Caco-2 (cell line): ENCODE data around the gene FHOD3. TPM values are rescaled to one million over a fixed set of nuclear protein-coding genes. Genes with fewer than 3 reads are reported as not detected.

ENCODE experiments used
- BruUV-seq: library from RNA; stranded (reverse); fragments of 400-500 nt; replicated peaks from 2 replicates; lab custom pipeline; 2021; lab: Mats Ljungman, UMichigan
- CTCF ChIA-PET: fragments of 300-600 bp; sonication (Branson Sonifier 250); formaldehyde crosslinking; loops from one replicate; lab custom pipeline; 2022; ENCODE audit warnings: antibody characterized with exemption; lab: Charles Lee
- POLR2A ChIA-PET: fragments of 300-600 bp; sonication (Branson Sonifier 250); formaldehyde crosslinking; loops from one replicate; lab custom pipeline; 2022; ENCODE audit warnings: antibody characterized with exemption; lab: Charles Lee
- DNase-seq, 2 experiments: peaks; one replicate each; pipeline versions ENCODE4 v3.0.0 to v3.0.0-alpha.2; 2020 to 2022
- H3K27me3 ChIP-seq: replicated peaks from 2 replicates; pipeline ENCODE4 v1.6.0; 2011; ENCODE audit warnings: low read length; ENCODE audit not compliant: control insufficient read depth, insufficient read depth
- H3K36me3 ChIP-seq: 2 replicates; pipeline ENCODE4 v1.5.1; 2011; ENCODE audit warnings: low read length; ENCODE audit not compliant: control insufficient read depth, insufficient read depth
- H3K4me1 ChIP-seq: fragments of 250-450 bp; sonication (Bioruptor Pico); 2 replicates; pipeline ENCODE4 v1.5.1; 2020; ENCODE audit warnings: mild to moderate bottlenecking
- H3K4me3 ChIP-seq: 2 replicates; pipeline ENCODE4 v1.5.1; 2011; ENCODE audit warnings: low read depth, mild to moderate bottlenecking, control low read depth, low read length
- H3K9me3 ChIP-seq: fragments of 250-450 bp; sonication (Bioruptor Pico); 2 replicates; pipeline ENCODE4 v1.5.1; 2020; ENCODE audit warnings: mild to moderate bottlenecking, moderate library complexity
- H3K27ac Mint-ChIP-seq: one replicate; pipeline ENCODE4 v1.8.0; 2022; ENCODE audit warnings: mixed read lengths; ENCODE audit not compliant: unreplicated experiment
- H3K27me3 Mint-ChIP-seq: one replicate; pipeline ENCODE4 v1.8.0; 2022; ENCODE audit warnings: mixed read lengths; ENCODE audit not compliant: insufficient read depth, unreplicated experiment
- H3K36me3 Mint-ChIP-seq: one replicate; pipeline ENCODE4 v1.8.0; 2022; ENCODE audit warnings: mild to moderate bottlenecking, mixed read lengths; ENCODE audit not compliant: insufficient read depth, unreplicated experiment
- H3K4me1 Mint-ChIP-seq: one replicate; pipeline ENCODE4 v1.8.0; 2022; ENCODE audit warnings: low read depth, mixed read lengths; ENCODE audit not compliant: unreplicated experiment
- H3K4me3 Mint-ChIP-seq: one replicate; pipeline ENCODE4 v1.8.0; 2022; ENCODE audit warnings: mild to moderate bottlenecking, moderate library complexity, mixed read lengths; ENCODE audit not compliant: unreplicated experiment
- H3K9me3 Mint-ChIP-seq: one replicate; pipeline ENCODE4 v1.8.0; 2022; ENCODE audit warnings: mixed read lengths; ENCODE audit not compliant: unreplicated experiment
- intact Hi-C: fragments of 100-400 bp; cut with micrococcal nuclease; formaldehyde crosslinking; loops from one replicate; pipeline ENCODE4 v1.10.0; 2022; ENCODE audit not compliant: unreplicated experiment
- total RNA-seq: library from RNA; stranded (reverse); gene quantifications from 2 replicates; pipeline ENCODE4 v1.2.3, GENCODE V29; 2022
- TF ChIP-seq, protein P1 (sequence below), 2 experiments: fragments of 200-600 bp in 1 of 2; IDR thresholded peaks; 1 replicate in 1 of 2; 2 replicates in 1 of 2; pipeline versions ENCODE4 v1.5.1 to v1.8.0; 2011 to 2022; ENCODE audit warnings: antibody characterized with exemption in 1 of 2, control low read depth in 1 of 2, inconsistent platforms in 1 of 2, low read depth in 1 of 2, low read length in 1 of 2, mild to moderate bottlenecking in 1 of 2, moderate library complexity in 1 of 2; ENCODE audit not compliant: insufficient read depth in 1 of 2, severe bottlenecking in 1 of 2, unreplicated experiment in 1 of 2

Gene FHOD3
- total RNA-seq, 1 experiment from 2014 or later: not detected

DNA sequence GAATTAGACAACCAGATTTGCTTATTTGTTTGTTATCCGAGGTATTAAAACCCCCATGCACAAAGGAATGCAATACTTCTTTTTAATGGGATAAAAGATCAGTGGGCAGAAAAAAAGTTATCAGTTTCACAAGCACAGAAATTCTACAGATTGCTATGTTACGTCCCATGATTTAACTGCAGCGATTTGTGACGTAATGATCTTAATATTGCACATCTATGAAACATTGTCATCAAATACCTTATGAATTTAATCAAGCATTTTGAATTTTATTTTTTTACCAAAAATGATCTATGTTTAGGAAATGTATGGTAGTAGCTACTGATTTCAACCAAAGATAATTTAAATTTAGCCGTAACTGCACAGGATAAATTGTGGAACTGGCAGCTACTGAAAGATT is 138.9 kb downstream of the FHOD3 start:
- TF ChIP-seq, protein P1, sequence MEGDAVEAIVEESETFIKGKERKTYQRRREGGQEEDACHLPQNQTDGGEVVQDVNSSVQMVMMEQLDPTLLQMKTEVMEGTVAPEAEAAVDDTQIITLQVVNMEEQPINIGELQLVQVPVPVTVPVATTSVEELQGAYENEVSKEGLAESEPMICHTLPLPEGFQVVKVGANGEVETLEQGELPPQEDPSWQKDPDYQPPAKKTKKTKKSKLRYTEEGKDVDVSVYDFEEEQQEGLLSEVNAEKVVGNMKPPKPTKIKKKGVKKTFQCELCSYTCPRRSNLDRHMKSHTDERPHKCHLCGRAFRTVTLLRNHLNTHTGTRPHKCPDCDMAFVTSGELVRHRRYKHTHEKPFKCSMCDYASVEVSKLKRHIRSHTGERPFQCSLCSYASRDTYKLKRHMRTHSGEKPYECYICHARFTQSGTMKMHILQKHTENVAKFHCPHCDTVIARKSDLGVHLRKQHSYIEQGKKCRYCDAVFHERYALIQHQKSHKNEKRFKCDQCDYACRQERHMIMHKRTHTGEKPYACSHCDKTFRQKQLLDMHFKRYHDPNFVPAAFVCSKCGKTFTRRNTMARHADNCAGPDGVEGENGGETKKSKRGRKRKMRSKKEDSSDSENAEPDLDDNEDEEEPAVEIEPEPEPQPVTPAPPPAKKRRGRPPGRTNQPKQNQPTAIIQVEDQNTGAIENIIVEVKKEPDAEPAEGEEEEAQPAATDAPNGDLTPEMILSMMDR (IDR thresholded peaks at IDR 0.05; ENCODE audit: insufficient read depth in 1 of 2, low read depth in 1 of 2, low read length in 1 of 2, severe bottlenecking in 1 of 2, unreplicated experiment in 1 of 2): no peak
- intact Hi-C loops: no loop called here
- H3K4me1 Mint-ChIP-seq: no peaks in the 10 kb centered on the region
- H3K9me3 Mint-ChIP-seq: no peaks in the 10 kb centered on the region
- H3K27me3 Mint-ChIP-seq: peaks cover 3% of the 10 kb centered on the region
- ChIA-PET POLR2A (no interaction called here), CTCF (no interaction called here)
- H3K4me3 ChIP-seq: no peak overlapping the region
- H3K27ac Mint-ChIP-seq: no peak overlapping the region
- H3K4me1 ChIP-seq: no peaks in the 10 kb centered on the region
- no peaks in the 10 kb centered on the region for H3K36me3 Mint-ChIP-seq
- no peak overlapping the region for H3K4me3 Mint-ChIP-seq
- H3K9me3 ChIP-seq: no peaks in the 10 kb centered on the region
- H3K36me3 ChIP-seq: no peaks in the 10 kb centered on the region
- no TSS peak for BruUV-seq
- no peaks in the 10 kb centered on the region for H3K27me3 ChIP-seq
- DNase-seq: no peak

GRCh38 chr18:36440614-36441013 is 143.1 kb downstream of the FHOD3 start:
- H3K27me3 Mint-ChIP-seq: peaks cover 6% of the 10 kb centered on the region
- TF ChIP-seq, protein P1 (IDR thresholded peaks at IDR 0.05; ENCODE audit: insufficient read depth in 1 of 2, low read depth in 1 of 2, low read length in 1 of 2, severe bottlenecking in 1 of 2, unreplicated experiment in 1 of 2): no peak
- CTCF ChIA-PET: no interaction called here
- intact Hi-C loops: no loop called here
- no peak overlapping the region for H3K4me3 ChIP-seq
- no TSS peak for BruUV-seq
- no peaks in the 10 kb centered on the region for H3K4me1 ChIP-seq
- no peak overlapping the region for H3K4me3 Mint-ChIP-seq
- no peak overlapping the region for H3K27ac Mint-ChIP-seq
- H3K36me3 ChIP-seq: no peaks in the 10 kb centered on the region
- POLR2A ChIA-PET: no interaction called here
- H3K9me3 Mint-ChIP-seq: no peaks in the 10 kb centered on the region
- no peaks in the 10 kb centered on the region for H3K4me1 Mint-ChIP-seq
- no peak for DNase-seq
- no peaks in the 10 kb centered on the region for H3K9me3 ChIP-seq
- H3K27me3 ChIP-seq: no peaks in the 10 kb centered on the region
- no peaks in the 10 kb centered on the region for H3K36me3 Mint-ChIP-seq

DNA sequence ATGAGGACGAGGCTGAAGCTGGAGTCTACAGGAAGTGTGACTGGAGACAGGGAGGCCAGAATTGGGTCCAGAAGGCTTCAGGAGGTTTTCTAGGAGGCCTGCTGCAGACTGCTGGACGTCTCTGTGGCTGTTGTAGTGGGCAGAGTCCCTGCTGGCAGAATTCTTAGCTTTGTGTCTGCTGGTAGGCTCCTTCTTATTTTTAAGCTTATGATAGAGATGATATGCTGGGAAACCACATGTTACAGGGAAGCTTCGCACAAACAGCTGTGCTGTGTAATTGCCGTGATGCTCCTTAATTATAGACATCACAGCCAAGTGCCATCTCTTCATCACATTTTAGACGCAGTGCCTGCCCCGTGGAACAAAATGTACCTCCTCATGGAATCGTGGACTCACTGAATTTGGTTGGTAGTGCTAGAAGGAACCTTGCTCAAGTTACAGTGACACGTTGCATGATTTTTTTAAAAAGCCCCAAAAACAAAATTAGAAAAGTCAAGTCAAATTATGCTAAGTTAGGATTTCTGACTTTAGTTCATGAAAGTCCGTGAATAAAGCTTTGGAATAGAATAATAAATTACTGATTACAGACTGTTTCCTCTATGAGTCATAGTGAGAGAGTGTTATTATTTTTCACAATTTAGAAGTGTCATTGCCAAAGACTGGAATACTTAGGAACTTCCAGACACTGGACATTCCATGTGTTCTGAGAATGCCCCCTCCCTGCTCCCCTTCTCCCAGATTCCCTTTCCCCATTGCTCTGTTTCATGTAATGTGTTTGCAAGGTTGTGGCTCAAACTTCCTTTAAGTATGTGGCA is 144.1 kb downstream of the FHOD3 start:
- H3K27me3 Mint-ChIP-seq: peaks cover 6% of the 10 kb centered on the region
- no peaks in the 10 kb centered on the region for H3K36me3 Mint-ChIP-seq
- DNase-seq: no peak
- no peak overlapping the region for H3K4me3 Mint-ChIP-seq
- Histone ChIP-seq H3K27me3 (no peaks in the 10 kb centered on the region), H3K4me1 (no peaks in the 10 kb centered on the region), H3K9me3 (no peaks in the 10 kb centered on the region), H3K4me3 (no peak overlapping the region), H3K36me3 (no peaks in the 10 kb centered on the region)
- intact Hi-C loops: no loop called here
- CTCF ChIA-PET: no interaction called here
- POLR2A ChIA-PET: no interaction called here
- H3K9me3 Mint-ChIP-seq: no peaks in the 10 kb centered on the region
- H3K4me1 Mint-ChIP-seq: no peaks in the 10 kb centered on the region
- BruUV-seq: no TSS peak
- TF ChIP-seq, protein P1 (IDR thresholded peaks at IDR 0.05; ENCODE audit: insufficient read depth in 1 of 2, low read depth in 1 of 2, low read length in 1 of 2, severe bottlenecking in 1 of 2, unreplicated experiment in 1 of 2): no peak
- no peak overlapping the region for H3K27ac Mint-ChIP-seq
